ENCODE measurements around the gene B3GLCT.
A peak's percentile ranks its signal among the peaks of the same experiment; 100 is the strongest.
"Not testable (repeated sequence)": the region's sequence is repeated elsewhere in the genome, so short reads cannot be mapped to it uniquely, and the experiment has no call there.

The B3GLCT gene

GRCh38 chr13:31286930-31287329, 87.2 kb downstream of the B3GLCT start:
- no peak for DNase-seq

- no peak for DNase-seq
Measured at GRCh38 chr13:31301119-31301518, 101.3 kb downstream of the B3GLCT start.

- no peak for DNase-seq
Measured at GRCh38 chr13:31310356-31310755, 110.6 kb downstream of the B3GLCT start.

- DNase-seq: no peak
Measured at GRCh38 chr13:31310786-31311185, 111.0 kb downstream of the B3GLCT start.

- DNase-seq: no peak
Measured at GRCh38 chr13:31311921-31312320, 112.1 kb downstream of the B3GLCT start.

- no peak for DNase-seq
Measured at GRCh38 chr13:31314961-31315360, 115.2 kb downstream of the B3GLCT start.

- DNase-seq: no peak
Measured at GRCh38 chr13:31320946-31321345, 121.2 kb downstream of the B3GLCT start.

GRCh38 chr13:31321457-31321856, 121.7 kb downstream of the B3GLCT start:
- no peak for DNase-seq

- DNase-seq: no peak
Measured at GRCh38 chr13:31322026-31322425, 122.3 kb downstream of the B3GLCT start.

- no peak for DNase-seq
Measured at GRCh38 chr13:31322702-31323405, 123.1 kb downstream of the B3GLCT start.

GRCh38 chr13:31327182-31327860, 127.5 kb downstream of the B3GLCT start:
- no peak for DNase-seq

GRCh38 chr13:31328549-31329235, 128.9 kb downstream of the B3GLCT start:
- no peak for DNase-seq

GRCh38 chr13:31330236-31330635, 130.5 kb downstream of the B3GLCT start:
- DNase-seq: no peak

- no peak for DNase-seq
Measured at GRCh38 chr13:31331068-31331467, 131.3 kb downstream of the B3GLCT start.

GRCh38 chr13:31334547-31334946, 134.8 kb downstream of the B3GLCT start:
- no peak for DNase-seq

- no peak for DNase-seq
Measured at GRCh38 chr13:31334994-31335557, 135.3 kb downstream of the B3GLCT start.

- not testable (repeated sequence) for DNase-seq
Measured at GRCh38 chr13:31339616-31340015, 139.8 kb downstream of the B3GLCT start.

GRCh38 chr13:31340848-31341247, 141.1 kb downstream of the B3GLCT start:
- DNase-seq: not testable (repeated sequence)

- DNase-seq: no peak
Measured at GRCh38 chr13:31346891-31347290, 147.1 kb downstream of the B3GLCT start.

GRCh38 chr13:31349156-31349555, 149.4 kb downstream of the B3GLCT start:
- DNase-seq: no peak

GRCh38 chr13:31350560-31350959, 150.8 kb downstream of the B3GLCT start:
- peak; percentile 13 for DNase-seq

- no peak for DNase-seq
Measured at GRCh38 chr13:31351376-31351775, 151.6 kb downstream of the B3GLCT start.

GRCh38 chr13:31352467-31352866, 152.7 kb downstream of the B3GLCT start:
- DNase-seq: no peak

GRCh38 chr13:31355001-31355400, 155.2 kb downstream of the B3GLCT start:
- DNase-seq: no peak

Measured in EL (cell line).